Measurements from ENCODE around the gene CNTNAP5.

CNTNAP5 gene

GRCh38 chr2:124032799-124033198 is 7.7 kb downstream of the CNTNAP5 start:
- intact Hi-C loops (cut with DNase I; ENCODE audit: low total_unique reads), result no loop called here
- no peaks in the 10 kb centered on the region for H3K9me3 ChIP-seq
- DNase-seq, result no peak
- no peak overlapping the region for H3K27ac ChIP-seq
- no peaks in the 10 kb centered on the region for H3K27me3 ChIP-seq
- no peak overlapping the region for H3K4me3 ChIP-seq
- no peak for TF ChIP-seq CTCF (IDR thresholded peaks at IDR 0.05)
- H3K36me3 ChIP-seq, result no peaks in the 10 kb centered on the region
- H3K4me1 ChIP-seq, result no peaks in the 10 kb centered on the region

GRCh38 chr2:124034265-124034664 is 9.2 kb downstream of the CNTNAP5 start:
- Histone ChIP-seq H3K9me3 (no peaks in the 10 kb centered on the region), H3K4me1 (no peaks in the 10 kb centered on the region), H3K4me3 (no peak overlapping the region), H3K27me3 (no peaks in the 10 kb centered on the region), H3K27ac (no peak overlapping the region), H3K36me3 (no peaks in the 10 kb centered on the region)
- no peak for TF ChIP-seq CTCF (IDR thresholded peaks at IDR 0.05)
- intact Hi-C loops (cut with DNase I; ENCODE audit: low total_unique reads), result no loop called here
- no peak for DNase-seq

- DNase-seq, result no peak
- Histone ChIP-seq H3K27me3 (no peaks in the 10 kb centered on the region), H3K4me1 (no peaks in the 10 kb centered on the region), H3K27ac (no peak overlapping the region), H3K9me3 (no peaks in the 10 kb centered on the region), H3K4me3 (no peak overlapping the region), H3K36me3 (no peaks in the 10 kb centered on the region)
- TF ChIP-seq CTCF (IDR thresholded peaks at IDR 0.05), result no peak
- intact Hi-C loops (cut with DNase I; ENCODE audit: low total_unique reads), result no loop called here
Observed at GRCh38 chr2:124035001-124035400, 9.9 kb downstream of the CNTNAP5 start.

- Histone ChIP-seq H3K9me3 (no peaks in the 10 kb centered on the region), H3K27me3 (no peaks in the 10 kb centered on the region), H3K4me3 (no peak overlapping the region), H3K27ac (no peak overlapping the region), H3K36me3 (no peaks in the 10 kb centered on the region), H3K4me1 (no peaks in the 10 kb centered on the region)
- TF ChIP-seq CTCF (IDR thresholded peaks at IDR 0.05), result no peak
- DNase-seq, result no peak
- intact Hi-C loops (cut with DNase I; ENCODE audit: low total_unique reads), result no loop called here
Observed at GRCh38 chr2:124039032-124039431, 13.9 kb downstream of the CNTNAP5 start.

GRCh38 chr2:124039762-124040291 is 14.7 kb downstream of the CNTNAP5 start:
- Histone ChIP-seq H3K27ac (no peak overlapping the region), H3K9me3 (no peaks in the 10 kb centered on the region), H3K4me3 (no peak overlapping the region), H3K27me3 (no peaks in the 10 kb centered on the region), H3K36me3 (no peaks in the 10 kb centered on the region), H3K4me1 (no peaks in the 10 kb centered on the region)
- intact Hi-C loops (cut with DNase I; ENCODE audit: low total_unique reads), result no loop called here
- no peak for TF ChIP-seq CTCF (IDR thresholded peaks at IDR 0.05)
- no peak for DNase-seq

GRCh38 chr2:124045894-124046293 is 20.8 kb downstream of the CNTNAP5 start:
- no peaks in the 10 kb centered on the region for H3K36me3 ChIP-seq
- no peaks in the 10 kb centered on the region for H3K9me3 ChIP-seq
- no peaks in the 10 kb centered on the region for H3K4me1 ChIP-seq
- no peak for TF ChIP-seq CTCF (IDR thresholded peaks at IDR 0.05)
- H3K27ac ChIP-seq, result no peak overlapping the region
- no peak for DNase-seq
- no peak overlapping the region for H3K4me3 ChIP-seq
- no peaks in the 10 kb centered on the region for H3K27me3 ChIP-seq
- intact Hi-C loops (cut with DNase I; ENCODE audit: low total_unique reads), result no loop called here

Measured in tibial artery (tissue), 4 donors.